Measurements from ENCODE around the gene TUB. TPM values are rescaled to one million over a fixed set of nuclear protein-coding genes. Genes with fewer than 3 reads are reported as not detected.
A peak's percentile ranks its signal among the peaks of the same experiment; 100 is the strongest.

Gene TUB
- total and polyA plus RNA-seq, 10 donors, result 0.17 to 3.2 (median 1.8) TPM

DNA sequence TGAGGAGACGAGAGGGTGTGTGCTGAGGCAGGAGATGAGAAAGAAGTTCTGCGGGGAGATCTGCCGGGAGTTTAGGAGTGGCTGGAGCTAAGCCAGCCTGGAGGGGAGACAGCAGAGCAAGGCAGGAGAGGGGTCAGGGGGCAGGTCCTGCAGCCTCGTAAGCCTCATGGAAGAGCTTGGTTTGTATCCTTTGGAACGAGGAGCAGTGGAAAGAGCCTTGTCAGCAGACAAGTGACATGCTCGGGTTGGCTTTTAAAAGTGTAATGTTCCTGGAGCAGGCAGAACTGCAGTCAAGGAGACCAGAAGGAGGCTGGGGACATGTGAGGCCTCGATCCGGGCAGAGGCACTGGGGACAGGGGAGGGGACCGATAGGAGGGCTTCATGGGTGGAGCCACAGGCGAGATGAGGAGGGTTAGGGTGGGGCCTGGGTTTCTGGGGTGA, 21.4 kb upstream of the TUB start:
- TF ChIP-seq POLR2AphosphoS5 (IDR thresholded peaks at IDR 0.05), result no peak
- no peak for TF ChIP-seq POLR2A (IDR thresholded peaks at IDR 0.05)
- TF ChIP-seq, protein P1, sequence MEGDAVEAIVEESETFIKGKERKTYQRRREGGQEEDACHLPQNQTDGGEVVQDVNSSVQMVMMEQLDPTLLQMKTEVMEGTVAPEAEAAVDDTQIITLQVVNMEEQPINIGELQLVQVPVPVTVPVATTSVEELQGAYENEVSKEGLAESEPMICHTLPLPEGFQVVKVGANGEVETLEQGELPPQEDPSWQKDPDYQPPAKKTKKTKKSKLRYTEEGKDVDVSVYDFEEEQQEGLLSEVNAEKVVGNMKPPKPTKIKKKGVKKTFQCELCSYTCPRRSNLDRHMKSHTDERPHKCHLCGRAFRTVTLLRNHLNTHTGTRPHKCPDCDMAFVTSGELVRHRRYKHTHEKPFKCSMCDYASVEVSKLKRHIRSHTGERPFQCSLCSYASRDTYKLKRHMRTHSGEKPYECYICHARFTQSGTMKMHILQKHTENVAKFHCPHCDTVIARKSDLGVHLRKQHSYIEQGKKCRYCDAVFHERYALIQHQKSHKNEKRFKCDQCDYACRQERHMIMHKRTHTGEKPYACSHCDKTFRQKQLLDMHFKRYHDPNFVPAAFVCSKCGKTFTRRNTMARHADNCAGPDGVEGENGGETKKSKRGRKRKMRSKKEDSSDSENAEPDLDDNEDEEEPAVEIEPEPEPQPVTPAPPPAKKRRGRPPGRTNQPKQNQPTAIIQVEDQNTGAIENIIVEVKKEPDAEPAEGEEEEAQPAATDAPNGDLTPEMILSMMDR (IDR thresholded peaks at IDR 0.05 in 8 of 11, conservative IDR thresholded peaks at IDR 0.05 in 3 of 11), result no peak
- Histone ChIP-seq H3K27ac (no peak overlapping the region), H3K27me3 (replicated peaks in 1 of 7) (peaks cover 0 to 6% (median 0%) of the 10 kb centered on the region in 7 donors), H3K36me3 (no peaks in the 10 kb centered on the region), H3K4me3 (no peak overlapping the region), H3K9me3 (no peaks in the 10 kb centered on the region), H3K4me1 (peaks cover 0 to 4% (median 0%) of the 10 kb centered on the region in 6 donors)
- WGBS, 5 donors, result 49 to 63% (median 53%) methylated on average over 10 of the region's 10 CpGs
- DNase-seq, result peak; percentile 64
- intact Hi-C loops (cut with DNase I; ENCODE audit: low total_unique reads), result no loop called here

DNA sequence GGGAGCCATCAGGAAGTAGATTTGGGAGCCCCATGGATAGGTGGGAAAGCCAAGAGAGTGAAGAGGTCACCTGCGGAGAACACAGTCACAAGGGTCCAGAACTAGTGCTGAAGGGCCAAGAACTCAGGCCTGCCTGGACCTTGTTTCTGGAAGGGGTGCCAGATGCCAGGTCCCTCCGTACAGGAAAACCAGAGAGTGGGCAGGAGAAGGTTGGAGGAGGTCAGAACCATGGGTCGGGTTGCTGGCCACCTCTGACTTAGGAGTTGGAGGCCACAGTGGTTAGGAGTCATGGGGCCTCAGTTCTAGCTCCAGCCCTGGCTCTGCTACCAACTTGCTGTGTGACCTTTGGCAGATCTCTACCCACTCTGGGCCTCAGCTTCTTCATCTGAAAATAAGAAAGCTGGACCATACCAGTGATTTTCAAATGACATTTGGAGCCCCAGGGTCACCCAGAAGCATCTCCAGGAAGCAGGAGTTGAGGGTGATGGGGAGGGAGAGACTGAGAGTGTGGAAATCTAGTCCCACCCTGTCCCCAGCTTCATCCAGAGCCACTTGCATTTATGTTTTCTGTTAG, 20.8 kb upstream of the TUB start:
- H3K27ac ChIP-seq, result no peak overlapping the region
- H3K27me3 ChIP-seq (replicated peaks in 1 of 7), result peaks cover 0 to 4% (median 0%) of the 10 kb centered on the region in 7 donors
- no peaks in the 10 kb centered on the region for H3K9me3 ChIP-seq
- peaks cover 0 to 4% (median 0%) of the 10 kb centered on the region in 6 donors for H3K4me1 ChIP-seq
- intact Hi-C loops (cut with DNase I; ENCODE audit: low total_unique reads), result no loop called here
- H3K4me3 ChIP-seq, result no peak overlapping the region
- 57 to 81% (median 79%) methylated on average over 3 of the region's 3 CpGs for WGBS, 5 donors
- peak; percentile 36 for DNase-seq
- TF ChIP-seq POLR2AphosphoS5 (IDR thresholded peaks at IDR 0.05) (no peak), POLR2A (IDR thresholded peaks at IDR 0.05) (no peak)
- TF ChIP-seq, protein P1 (IDR thresholded peaks at IDR 0.05 in 8 of 11, conservative IDR thresholded peaks at IDR 0.05 in 3 of 11), result no peak
- no peaks in the 10 kb centered on the region for H3K36me3 ChIP-seq

DNA sequence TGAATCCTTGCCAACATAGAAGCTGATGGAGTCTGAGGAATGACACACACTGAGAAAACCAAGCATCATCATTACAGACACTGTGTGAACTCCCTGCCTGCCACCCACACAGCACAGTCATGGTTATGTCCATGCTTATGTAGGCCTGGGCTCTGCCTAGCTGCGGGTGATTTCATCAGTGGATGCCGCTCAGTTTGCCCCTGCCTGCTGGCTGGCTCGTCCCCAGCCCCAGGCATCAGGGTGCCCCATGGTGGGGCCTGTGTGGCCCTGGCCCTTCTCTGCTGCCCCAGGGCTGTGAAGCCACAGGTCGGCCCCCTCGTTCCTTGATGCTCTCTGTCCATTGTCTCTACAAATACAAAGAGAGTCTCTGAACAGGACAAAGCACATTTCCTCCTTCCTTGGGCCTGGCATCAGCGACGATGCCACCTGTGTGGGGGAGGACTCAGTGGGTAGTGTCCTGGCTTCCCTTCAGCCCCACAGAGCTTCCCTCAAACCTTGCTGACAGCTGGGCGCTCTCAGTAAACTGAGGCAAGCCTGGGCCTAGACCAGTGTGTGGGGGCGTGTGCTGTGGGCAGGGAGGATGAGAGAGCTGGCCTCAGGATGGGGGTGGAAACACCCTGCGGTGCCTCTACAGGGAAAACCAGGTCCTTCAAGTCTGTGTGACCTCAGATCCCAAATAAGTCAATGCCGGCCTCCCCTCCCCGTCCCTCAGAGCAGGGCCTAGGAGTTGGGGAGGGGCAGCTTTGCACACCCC, 20.0 kb upstream of the TUB start:
- intact Hi-C loops (cut with DNase I; ENCODE audit: low total_unique reads), result no loop called here
- DNase-seq, result peak; percentile 52
- H3K27ac ChIP-seq, result no peak overlapping the region
- H3K9me3 ChIP-seq, result no peaks in the 10 kb centered on the region
- H3K4me3 ChIP-seq, result no peak overlapping the region
- H3K36me3 ChIP-seq, result no peaks in the 10 kb centered on the region
- WGBS, 5 donors, result 80 to 89% (median 85%) methylated on average over 9 to 12 of the region's 12 CpGs
- TF ChIP-seq POLR2A (IDR thresholded peaks at IDR 0.05) (no peak), POLR2AphosphoS5 (IDR thresholded peaks at IDR 0.05) (no peak)
- TF ChIP-seq, protein P1 (IDR thresholded peaks at IDR 0.05 in 8 of 11, conservative IDR thresholded peaks at IDR 0.05 in 3 of 11), result no peak
- no peaks in the 10 kb centered on the region for H3K27me3 ChIP-seq (replicated peaks in 1 of 7)
- peaks cover 0 to 4% (median 0%) of the 10 kb centered on the region in 6 donors for H3K4me1 ChIP-seq

Data from spleen (tissue), 11 donors.